NOMO-1 treated with dmso at 0.1 percent for 144 hours (cell line): Measurements from ENCODE around the gene CD4.

Source experiments
- DNase-seq: peaks from one replicate; lab custom pipeline; 2025; ENCODE audit not compliant: unreplicated experiment; lab: John Stamatoyannopoulos, UW

The CD4 gene

DNA sequence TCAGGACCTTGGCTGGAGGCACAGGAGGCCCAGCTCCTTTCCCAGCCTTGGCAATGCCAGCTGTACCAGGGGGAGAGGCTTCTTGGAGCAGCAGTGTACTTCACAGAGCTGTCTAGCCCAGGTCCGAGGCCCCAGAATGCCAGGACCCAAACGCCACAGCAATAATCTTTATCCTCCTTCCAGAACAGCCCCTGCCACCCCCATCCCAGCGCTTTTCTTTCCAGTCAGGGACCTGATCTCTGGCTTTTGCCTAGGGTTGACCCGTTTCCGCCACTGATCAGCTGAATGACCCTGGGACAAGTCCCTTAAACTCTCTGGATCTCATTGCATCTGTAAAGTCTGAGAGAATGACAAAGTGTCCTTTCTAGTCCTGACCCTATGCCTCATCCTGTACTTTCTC lies 11.9 kb upstream of the CD4 start:
- DNase-seq, result no peak

DNA sequence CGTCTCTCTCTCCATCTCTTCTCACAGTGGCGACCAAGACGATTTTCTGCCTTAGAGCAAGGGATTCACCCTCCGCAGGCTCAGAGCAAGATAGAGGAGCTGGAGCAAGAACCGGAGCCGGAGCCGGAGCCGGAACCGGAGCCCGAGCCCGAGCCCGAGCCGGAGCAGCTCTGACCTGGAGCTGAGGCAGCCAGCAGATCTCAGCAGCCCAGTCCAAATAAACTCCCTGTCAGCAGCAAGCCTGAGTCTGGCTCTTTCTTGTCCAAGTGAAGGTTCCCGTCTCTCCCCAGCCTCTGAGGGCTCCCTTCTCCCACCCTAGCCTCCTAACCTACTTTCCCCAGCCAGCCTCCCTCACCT lies 11.1 kb upstream of the CD4 start:
- DNase-seq, result no peak

DNA sequence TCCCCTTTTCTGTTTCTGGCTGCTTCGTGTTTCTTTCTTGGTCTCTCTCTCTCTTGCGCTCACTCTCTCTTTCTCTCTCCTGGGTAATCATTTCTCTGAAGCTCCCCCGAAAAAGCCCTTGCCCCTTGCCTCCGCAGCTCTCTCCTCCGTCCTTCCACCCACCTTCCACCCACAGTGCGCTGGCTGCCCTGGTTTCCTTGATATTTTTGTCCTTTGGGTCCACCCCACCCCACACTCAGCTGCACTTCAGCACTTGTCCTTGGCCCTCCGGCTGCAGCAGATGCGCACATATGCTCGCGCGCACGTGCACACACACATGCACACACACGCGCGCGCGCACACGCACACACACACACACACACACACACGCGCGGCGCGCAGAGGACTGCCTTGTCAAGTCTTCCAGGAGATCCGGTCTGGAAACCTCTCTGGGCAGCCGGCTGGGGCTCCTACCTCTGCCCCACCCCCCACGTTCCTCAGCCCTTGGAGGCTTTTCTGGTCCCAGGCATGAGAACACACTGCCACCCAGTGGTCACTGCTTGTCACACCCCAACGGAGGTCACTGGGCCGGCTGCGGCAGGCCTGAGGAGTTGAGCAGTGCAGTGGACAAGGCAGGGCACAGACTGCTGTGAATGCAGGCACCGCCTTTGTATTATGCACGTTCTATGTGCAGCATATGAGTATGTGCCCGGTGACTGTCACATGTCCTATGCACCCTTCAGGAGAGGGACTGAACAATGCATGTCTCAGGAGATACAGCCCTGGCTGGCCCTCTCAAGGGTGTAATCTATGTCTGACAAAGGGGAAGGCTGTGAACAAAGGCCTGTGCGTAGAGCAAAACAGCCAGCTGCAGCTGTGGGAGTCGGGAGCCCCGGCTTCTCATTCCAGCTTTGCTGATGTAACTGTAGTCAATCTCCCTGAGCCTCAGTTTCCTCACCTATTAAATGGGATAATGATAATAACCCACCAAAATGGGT lies 10.5 kb upstream of the CD4 start:
- DNase-seq, result peak; percentile 84

DNA sequence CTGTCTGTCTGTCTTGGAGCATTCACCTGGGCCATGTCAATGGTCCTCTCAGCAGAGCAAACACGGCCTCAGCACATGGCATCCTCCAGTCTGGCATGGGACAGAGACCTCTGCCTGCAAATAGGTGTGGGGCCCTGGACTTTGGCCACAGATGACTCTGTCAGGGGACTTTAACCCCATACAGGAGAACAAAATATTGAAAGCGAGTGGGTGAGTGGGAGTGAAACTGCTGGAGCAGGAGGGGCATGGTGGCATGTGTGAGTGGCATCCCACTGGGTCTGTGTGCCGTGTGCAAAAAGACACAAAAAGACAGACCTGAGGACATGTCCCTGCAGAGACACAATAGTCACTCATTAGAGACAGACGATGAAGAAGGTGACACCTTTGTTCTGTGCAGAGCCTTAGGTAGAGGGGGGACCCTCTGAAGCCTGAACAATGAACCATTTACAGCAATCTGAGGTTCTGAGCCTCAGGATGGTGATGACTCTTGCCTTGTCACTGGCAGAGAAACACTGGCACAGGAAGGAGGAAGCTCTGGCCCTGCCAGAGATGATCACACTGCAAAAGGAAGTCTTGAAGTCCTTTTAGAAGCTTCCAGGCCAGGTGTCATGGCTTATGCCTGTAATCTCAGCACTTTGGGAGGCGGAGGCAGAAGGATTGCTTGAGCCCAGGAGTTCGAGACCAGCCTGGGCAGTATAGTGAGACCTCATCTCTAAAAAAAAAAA lies 9.5 kb upstream of the CD4 start:
- DNase-seq, result no peak

DNA sequence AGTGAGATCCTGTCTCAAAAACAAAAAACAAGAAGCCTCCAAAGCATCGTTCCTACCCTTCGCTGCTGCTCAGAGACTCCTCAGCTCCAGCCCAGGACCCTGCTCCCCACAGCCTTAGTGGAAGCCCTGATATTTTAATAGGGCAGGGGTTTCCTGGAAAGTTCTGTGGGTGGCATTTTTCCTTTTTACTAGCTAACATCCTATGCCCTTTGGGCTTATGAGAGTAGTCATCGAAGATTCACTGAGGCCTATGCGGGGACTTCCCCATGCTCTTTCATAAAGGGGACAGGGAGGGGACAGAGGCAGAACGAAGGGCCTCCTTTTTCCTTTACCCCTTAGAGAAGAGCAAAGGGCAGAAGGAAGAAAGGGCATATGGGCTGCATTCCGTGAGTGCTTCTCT lies 8.8 kb upstream of the CD4 start:
- DNase-seq, result no peak

DNA sequence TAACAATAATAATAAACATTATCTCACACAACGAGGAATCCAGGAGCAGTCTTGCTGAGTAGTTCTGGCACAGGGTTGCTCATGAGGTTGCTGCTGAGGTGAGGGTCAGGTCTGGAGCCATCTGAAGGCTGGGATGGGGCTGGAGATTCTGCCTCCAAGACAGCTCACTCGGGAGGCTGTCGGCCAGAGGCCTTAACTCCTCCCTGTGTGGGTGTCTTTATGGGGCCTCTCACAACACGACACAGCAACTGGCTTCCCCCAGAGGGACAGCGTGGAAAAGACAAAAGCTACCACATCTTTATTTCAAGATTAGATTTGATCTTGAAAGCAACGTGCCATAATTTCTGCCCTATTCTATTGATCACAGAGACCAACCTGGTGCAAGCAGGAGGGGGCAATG lies 7.2 kb upstream of the CD4 start:
- DNase-seq, result no peak

DNA sequence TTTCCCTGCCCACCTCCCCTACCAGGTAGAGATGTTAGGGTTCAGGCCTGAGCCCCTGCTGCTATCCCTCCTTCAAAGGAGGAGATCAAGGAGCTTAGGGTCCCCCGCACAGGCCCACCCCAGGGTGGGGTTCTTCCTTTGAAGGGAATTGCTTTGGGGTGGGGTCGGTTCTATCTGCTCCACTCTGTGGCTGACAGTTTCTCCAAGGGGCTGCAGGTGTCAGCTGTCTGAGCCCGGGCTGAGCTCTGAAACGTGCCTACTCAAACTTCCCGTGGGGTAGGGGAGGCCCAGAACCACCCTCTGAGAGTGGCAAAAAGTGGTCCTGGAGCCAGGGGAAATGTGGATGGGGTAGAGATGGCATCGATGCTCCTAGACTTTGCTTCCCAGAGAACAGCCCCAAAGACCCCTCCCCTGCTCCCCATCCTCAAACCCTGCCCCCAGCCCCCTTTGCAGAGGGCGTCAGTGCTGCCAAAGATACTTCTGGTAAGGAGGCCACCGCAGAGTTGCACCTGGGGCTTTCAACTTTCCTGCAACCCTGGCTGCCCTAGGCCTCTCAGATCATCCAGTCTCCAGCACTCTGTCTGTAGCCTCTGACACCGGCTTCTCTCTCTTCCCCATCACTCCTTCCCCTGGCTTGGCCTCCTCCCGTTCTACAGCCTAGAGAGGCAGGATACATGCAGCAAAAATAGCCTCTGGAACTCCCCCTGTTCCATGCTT lies 6.3 kb upstream of the CD4 start:
- DNase-seq, result no peak

DNA sequence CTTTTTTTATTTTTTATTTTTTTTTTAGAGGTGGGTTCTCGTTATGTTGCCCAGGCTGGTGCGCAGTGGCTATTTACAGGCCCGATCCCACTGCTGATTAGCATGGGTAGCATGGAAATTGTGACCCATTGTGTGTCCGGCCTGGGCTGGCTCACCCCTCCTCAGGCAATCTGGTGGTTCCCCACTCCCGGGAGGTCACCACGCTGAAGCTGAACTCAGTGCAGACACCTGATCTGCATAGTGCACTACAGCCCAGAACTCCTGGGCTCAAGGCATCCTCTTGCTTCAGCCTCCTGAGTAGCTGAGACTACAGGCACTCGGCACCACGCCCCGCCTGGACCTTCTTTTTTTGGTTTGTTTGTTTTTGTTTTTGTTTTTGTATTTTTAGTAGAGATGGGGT lies 5.5 kb upstream of the CD4 start:
- DNase-seq, result no peak

DNA sequence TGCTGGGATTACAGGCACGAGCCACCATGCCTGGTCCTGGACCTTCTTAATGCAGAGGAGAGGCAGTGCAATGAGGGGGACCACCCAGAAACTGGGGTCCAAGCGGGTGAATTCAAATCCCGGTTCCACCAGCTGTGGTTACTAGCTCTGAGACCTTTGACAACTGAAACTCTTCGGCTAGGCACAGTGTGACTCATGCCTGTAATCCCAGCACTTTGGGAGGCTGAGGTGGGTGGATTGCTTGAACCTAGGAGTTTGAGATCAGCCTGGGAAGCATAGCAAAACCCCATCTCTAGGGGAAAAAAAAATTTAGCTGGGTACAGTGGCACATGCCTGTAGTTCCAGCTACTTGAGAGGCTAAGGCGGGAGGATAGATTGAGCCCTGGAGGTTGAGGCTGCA lies 5.0 kb upstream of the CD4 start:
- no peak for DNase-seq

DNA sequence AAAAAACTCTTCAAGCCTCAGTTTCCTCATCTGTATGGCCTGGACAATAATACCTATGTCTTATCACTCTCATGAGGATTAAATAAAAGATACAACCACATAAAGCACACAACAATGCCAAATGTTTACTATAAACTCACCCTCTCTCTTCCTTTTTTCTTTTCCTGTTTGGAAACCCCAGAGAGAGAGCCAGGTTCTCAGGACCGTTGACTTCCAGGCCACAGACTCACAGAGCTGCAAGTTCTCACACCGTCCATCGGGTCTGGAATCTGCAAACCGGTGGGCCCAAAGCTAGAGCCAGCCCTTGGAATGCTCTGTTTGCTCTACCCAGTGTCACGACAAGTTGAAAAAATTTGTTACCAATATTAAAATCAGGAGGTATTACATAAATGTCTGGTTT lies 4.6 kb upstream of the CD4 start:
- no peak for DNase-seq

DNA sequence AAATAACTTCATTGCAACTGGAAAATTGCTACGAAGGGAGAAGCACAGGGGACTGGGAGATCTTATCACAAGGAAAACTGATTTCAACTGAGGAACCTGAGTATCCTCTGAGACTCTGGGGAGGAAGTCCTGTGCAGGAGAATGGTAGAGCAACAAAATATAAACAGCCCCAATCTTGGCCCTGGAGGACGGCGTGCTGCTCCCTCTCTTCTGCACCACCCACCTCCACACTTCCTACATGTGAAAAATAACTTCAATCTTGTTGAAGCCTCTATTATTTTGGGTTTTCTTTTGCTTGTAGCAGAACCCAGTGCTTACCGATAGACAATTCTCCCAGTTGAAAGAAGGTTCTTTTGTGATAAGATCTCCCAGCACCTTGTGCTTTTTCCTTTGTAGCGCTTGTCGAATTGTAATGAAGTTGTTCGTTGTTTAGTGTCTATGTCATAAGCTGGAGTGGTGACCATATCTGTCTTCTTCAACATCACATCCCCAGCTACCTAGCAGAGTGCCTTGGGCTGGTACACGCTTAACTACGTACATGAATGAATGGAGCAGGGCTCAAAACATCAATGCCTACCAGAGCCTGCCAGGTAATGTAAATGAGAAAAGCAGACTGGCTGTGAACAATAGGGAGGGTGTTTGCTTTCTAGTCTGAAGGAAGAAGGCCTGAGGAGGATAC lies 2.8 kb upstream of the CD4 start:
- DNase-seq, result no peak

DNA sequence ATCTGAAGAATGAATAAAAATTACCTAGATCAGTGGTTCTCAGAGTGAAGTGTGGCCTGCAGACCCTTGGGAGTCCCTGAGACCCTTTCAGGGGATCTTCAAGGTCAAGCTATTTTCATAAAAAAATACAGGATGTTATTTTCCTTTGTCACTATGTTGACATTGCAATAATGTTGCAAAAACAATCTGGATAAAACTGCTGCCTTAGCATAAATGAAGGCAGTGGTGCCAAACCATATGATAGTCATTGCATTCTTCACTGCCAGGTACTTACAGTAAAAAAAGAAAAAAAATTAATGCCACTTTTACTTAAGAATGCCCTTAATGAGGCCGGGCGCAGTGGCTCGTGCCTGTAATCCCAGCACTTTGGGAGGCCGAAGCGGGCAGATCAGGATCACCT lies 2.0 kb upstream of the CD4 start:
- no peak for DNase-seq

DNA sequence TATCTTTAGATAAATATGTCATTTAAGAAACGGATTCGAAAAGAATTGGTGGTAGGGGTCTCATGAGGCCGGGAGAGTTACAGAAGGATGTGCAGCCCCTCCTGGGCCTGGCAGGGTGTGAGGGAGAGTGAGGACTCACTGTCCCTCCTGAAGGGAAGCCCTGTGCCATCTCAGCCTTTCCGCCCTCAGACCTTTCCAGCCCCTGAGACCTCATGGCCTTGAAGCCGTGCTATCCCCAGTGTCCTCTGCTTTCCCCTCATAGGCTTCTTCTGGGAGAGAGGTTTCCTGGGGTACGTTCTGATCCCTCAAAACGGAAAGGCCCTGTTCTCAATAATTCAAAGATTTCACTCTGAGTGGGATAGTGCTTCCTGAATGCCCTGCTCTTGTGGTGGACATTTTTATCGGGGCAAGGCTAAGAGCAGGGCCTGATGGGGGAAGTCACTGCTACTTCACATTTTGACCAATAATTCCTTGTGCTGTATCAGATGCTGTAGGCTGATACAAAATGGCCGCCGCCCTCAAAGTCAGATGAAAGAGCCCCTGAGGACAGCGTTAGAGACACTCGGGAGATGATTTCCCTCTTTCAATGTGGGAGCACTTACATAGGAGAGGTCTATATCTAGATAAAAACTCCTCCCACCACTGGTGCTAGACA lies 1.3 kb downstream of the CD4 start:
- DNase-seq, result no peak

DNA sequence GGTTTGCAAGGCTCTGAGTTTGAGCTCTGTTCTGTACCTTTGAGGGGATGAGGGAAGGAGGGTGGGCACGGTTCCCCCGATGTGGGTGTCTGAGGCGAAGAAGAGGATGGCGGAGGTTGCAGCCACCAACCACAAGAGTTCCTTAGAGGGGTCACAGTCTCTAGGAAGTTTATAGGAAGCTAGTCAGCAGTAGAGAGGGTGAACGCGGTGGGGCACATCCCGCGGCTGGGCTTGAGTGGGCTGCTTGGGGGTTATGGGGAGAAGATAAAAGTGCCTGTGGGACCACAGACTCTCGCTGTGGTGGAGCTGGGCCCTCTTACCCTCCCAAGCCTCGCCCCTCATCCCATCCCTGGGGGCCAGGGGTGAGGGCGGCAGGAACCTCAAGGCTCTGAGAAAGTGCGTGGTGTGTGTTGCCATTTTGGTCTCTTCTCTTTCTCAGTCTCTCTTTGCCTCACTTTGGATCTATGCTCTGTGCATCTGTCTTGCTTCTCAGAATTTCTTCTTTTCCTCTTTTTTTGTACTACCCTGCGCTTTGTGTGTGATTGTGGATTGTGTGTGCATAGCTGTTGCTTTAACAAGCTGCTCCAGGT lies 2.7 kb downstream of the CD4 start:
- DNase-seq, result no peak

DNA sequence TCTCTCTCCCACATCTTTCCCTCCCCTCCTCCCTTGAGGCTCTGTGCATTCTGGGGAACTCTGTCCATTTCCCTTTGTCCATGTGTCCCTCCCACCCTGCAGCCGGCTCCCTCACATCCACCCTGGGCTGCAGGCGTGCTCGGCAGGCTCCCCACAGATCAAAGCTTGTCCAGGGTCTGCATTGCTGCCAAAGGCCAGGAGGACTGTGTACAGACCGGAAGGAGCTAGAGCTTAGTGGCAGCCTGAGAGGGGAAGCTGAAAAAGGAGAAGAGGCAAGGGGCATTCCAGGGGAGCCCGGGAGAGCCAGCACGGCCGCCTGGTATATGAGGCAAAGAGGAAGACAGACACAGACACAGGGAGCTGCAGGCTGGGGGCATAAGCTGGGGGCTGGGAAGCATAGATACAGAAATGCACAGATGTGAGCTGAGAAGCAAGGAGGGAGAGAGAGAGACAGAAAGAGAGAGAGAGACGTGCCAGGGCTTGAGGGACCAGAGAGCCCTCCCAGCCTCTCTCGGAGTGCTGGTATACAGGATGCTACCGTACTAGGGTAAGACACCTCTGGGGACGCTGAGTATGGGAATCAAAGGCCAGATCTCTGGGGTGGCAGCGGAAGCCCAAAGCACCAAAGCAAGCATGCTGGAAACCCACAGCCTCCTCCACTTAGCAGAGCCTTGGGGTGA lies 3.3 kb downstream of the CD4 start:
- DNase-seq, result peak; percentile 81

DNA sequence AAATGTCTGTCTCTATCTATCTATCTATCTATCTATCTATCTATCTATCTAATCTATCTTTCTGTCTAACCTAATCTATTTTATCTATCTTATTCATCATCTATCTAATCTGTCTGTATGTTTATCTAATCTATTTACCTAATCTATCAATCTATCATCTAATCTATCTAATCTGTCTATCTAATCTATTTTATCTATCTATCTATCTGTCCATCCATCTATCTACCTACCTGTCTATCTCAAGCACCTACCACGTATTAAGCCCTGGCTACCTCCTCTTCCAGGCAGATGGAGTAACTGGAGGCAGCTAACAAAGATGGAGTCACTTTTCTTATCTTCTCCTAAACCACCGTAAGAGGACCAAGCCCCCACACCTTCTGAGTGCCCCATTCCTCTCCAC lies 5.8 kb downstream of the CD4 start:
- no peak for DNase-seq

DNA sequence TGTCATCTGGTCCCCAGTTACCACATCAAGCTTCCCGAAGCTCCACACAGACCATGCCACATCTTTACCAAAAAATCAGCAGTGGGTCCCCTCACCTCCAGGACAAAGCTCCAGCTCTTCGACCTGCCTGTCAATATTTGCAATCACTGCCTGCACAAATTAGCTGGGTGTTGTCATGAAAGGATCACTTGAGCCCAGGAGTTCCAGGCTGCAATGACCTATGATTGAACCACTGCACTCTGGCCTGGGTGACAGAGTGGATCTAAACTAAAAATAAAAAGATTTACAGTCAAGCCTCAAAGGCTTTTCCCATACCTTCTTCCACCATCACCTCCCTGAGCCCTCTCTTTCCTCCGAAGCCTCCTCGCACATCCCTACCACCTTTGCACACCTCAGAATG lies 7.2 kb downstream of the CD4 start:
- no peak for DNase-seq

DNA sequence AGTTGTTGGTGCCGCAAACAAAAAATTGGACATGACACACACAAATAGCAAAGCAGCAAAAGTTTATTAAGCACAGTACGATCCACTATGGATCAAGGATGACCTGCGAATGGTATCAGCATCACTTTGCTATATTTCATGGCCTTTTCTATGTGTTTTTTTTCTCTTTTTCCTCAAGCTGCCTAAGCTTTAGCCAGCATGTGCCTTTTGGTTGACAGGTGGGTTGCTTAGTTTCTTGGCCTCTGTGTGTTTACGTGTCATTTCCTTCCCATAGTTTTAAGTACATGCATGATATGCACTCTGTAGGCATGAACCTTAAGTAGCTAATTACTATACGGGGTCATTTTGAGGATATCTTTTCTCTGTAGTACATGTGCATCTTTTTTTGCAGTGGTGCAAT lies 9.8 kb downstream of the CD4 start:
- DNase-seq, result no peak

DNA sequence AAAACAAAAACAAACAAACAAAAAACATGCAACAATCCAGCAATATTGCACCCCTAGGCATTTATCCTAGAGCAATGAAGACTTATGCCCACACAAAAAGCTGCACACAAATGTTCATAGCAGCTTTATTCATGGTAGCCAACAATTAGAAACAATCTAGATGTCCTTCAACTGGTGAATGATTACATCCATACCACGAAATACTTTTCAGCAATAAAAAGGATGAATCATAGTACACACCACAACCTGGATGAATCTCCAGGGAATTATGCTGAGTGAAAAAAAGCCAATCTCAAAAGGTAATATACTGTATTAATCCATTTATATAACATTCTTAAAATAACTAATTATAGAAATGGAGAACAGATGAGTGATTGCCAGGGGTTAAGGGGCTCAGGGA lies 17.8 kb downstream of the CD4 start:
- no peak for DNase-seq

DNA sequence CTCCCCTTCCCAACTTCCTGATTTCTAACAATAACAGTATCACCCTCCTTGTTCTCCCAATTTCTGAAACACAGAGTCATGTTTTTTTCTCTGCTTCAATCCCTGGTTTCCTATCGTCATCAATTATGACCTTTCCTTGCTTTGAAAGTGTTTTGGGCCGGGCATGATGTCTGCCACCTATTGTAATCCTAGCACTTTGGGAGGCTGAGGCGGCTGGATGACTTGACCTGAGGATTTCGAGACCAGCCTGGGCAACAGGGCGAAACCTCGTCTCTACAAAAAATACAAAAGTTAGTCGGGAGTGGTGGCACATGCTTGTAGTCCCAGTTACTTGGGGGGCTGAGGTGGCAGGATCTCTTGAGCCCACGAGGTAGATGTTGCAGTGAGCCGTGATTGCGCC lies 19.7 kb downstream of the CD4 start:
- DNase-seq, result no peak
